HG02981 (cell line): Measurements from ENCODE around the gene LMOD2.

ENCODE experiments used
- ATAC-seq: cut with Tn5 transposase; IDR thresholded peaks from one replicate; pipeline ENCODE4 v1.9.1; 2021; ENCODE audit warnings: mild to moderate bottlenecking, moderate library complexity; ENCODE audit not compliant: unreplicated experiment

Gene LMOD2

GRCh38 chr7:123712619-123713018 lies 57.0 kb downstream of the LMOD2 start:
- no peak for ATAC-seq
